Measurements from ENCODE around the gene WNT16.

WNT16 gene

DNA sequence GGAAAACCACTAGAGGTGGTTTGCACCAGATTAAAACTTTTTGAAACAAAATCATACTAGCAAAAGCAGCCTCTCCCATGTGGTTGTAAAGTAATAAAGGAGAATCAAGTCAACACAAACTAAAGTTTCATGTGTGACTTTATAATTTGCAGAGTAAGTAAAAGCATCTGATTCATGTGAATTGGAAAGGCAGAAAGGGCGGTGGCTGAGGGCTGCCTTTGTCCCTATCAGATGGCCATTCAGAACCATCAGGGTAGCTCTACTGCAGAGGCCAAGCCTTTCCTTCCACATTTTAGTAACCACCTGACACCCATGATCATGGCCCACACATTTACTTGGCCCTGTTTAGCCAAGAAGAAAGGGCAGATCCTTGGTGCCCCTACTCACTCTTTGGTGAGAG, 15.7 kb downstream of the WNT16 start:
- no peak for DNase-seq

GRCh38 chr7:121351682-121352081, 22.9 kb downstream of the WNT16 start:
- no peak for DNase-seq

GRCh38 chr7:121352323-121352722, 23.5 kb downstream of the WNT16 start:
- no peak for DNase-seq

- no peak for DNase-seq
These were observed 26.8 kb downstream of the WNT16 start for GRCh38 chr7:121355574-121355973.

- no peak for DNase-seq
These were observed 31.8 kb downstream of the WNT16 start for GRCh38 chr7:121360564-121360963.

- peak; percentile 2 for DNase-seq
These were observed 38.1 kb downstream of the WNT16 start for GRCh38 chr7:121366852-121367431.

- DNase-seq = no peak
These were observed 40.7 kb downstream of the WNT16 start for GRCh38 chr7:121369462-121369861.

DNA sequence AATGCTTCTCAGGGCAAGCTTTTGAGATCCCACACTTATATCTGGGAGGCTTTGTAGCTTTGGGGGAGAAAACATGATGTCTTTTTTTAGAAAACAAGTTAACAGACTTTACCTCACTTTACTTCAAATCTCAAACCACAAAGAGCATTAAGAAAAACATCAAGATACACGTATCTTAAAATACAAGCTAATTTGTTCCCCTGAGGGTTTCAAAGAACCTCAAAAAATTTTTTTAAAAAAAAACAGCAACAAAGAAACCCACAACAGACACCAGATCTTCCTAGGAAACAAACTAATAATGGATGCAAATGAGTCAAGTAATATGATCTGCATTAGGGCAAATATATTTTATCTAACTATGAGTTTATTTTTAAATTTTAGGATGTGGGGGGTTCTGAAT, 42.6 kb downstream of the WNT16 start:
- no peak for DNase-seq

DNA sequence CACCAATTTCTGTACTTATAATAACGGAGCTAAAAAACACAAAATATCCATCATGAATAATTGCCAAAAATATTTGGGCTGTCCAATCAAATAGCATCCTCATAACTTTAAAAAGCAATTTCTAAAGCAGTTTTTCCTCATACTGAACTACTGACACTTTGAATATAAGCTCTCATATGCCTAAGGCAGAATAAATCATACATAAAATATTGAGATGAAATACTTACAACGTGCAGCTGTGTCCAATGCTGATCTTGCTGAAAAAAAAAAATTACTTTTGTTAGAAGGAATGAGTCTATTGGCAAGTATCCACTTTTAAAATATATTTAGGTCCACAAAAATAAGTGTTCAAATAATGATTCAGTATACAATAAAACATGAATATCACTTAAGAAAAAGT, 43.1 kb downstream of the WNT16 start:
- no peak for DNase-seq

DNA sequence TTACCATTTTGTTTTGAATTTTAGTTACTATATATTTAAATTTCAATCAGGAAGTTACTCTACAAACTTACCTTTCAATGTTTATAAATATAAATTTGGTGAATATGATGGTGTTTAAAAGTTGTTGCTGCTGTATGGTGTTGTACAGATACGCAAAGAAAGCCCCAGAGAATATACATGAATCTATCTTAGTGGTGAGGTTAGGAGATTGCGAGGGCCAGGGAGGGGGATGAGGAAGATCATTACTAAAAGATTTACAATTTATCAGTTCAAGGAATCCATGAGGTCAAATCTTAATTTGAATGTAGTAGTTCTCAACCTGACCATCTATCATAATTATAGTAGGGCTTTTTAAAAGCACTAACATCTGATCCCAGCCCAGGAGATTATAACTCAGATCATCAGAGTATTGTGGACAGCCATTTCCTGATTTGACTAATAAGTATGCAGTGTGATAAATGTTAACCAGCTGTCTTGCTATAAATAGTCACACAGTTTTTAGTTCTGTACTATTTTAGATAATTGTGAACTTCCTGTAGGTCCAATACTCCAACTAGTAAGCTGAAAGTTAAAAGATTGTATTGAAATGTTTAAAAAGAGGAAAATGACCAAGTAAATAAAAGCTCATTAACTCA, 43.7 kb downstream of the WNT16 start:
- no peak for DNase-seq

DNA sequence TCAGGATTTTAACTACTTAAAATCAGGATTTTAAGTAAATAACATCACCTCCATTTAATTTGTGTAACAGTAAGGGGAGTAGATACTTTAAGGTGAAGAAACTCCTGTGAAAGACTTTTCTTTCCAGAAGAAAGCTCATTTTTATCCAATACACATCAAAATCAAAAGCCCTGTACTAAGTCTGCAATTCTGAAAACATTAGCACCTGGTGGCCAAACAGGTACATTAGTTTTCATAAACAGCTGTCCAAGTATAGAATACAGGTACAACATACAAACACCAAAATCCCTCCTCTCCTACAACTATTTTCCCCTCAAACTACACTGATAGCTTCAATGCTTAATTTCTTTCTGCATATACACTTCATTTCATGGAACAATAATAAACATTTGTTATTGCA, 44.4 kb downstream of the WNT16 start:
- DNase-seq = no peak

GRCh38 chr7:121376979-121377378, 48.2 kb downstream of the WNT16 start:
- no peak for DNase-seq

DNA sequence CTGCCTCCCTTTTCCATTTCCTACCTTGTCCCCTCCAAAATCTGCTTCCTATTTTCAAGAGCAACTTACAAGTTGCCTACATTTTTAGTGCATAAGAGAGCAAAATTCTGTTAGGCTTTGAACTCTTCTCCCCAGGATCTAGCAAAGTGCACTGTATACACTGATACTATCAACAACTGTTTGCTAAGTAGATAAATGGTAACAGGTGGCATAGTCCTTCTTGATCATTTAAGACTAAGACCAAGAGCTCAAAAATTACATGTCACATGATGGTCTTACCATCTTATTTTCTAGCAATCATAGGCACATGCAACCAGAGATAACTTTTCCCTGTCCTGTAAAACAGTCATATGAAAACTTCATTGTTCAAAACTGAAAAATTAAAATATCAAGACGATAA, 51.1 kb downstream of the WNT16 start:
- no peak for DNase-seq

DNA sequence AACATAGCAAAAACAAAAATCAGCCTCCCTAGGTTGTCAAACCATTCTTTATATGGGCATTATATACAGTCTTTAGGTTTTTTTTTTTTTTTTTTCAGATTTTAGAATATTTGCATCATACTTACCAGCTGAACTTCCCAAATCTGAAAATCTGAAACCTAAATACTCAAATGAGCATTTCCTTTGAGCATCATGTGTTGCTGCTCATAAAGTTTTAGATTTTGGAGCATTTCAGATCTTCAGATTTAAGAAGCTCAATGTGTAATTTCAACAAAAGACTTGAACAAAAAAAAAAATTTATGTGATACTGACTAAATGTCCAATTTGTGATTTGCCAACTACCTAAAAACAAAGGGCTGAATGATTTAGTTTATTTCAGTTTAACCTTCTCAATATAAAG, 53.7 kb downstream of the WNT16 start:
- no peak for DNase-seq

GRCh38 chr7:121383235-121383910, 54.6 kb downstream of the WNT16 start:
- DNase-seq = no peak

DNA sequence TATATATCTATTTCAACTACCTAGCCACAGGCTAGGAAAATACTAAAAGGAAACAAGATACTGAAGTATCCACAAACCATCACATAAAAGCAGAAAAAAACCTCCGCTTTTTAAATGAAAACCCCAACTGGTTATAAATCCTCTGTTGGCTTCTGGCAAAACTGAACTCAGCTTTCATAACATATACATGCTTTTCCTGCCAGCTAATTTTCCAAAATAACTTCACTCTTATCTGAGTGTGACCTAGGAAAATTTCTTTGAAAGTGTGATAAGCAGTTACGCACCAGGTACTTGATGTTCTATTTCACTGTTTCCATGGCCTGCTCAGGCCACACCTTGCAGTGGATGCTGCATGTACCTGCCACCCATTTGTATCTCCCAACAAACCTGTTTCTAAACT, 55.5 kb downstream of the WNT16 start:
- no peak for DNase-seq

DNA sequence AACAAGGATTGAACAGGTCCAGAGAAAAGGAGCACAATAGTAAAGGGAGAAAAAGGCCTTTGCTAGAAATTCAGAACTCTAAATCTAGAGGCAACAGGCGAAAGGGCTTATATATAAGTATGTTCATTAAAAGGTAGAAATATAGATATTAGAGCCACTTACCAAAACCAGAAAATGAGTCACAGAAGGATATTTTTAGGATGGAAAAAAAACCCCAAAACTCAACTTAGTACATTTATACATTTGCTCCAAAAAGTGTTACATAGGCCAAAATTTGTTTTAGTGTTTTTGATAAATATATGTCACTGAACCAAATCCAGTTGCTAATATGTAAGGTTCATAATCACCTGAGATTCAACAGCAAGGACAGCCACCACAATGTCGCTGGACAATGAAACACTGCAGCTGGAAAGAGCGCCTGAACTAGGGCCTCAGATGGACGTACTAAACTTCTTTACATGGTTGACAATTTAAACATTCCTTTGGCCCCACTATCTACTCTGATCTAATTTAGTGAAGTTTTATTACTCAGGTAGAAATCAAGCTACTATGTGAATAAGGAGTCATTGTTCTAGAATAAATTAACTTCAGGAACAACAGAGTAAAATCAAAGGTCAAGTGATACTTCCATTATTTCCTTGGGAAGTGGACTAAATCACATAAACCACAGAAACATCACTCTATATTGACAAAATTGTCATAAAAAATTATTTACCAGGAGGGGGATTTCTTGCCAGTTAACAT, 56.4 kb downstream of the WNT16 start:
- no peak for DNase-seq

DNA sequence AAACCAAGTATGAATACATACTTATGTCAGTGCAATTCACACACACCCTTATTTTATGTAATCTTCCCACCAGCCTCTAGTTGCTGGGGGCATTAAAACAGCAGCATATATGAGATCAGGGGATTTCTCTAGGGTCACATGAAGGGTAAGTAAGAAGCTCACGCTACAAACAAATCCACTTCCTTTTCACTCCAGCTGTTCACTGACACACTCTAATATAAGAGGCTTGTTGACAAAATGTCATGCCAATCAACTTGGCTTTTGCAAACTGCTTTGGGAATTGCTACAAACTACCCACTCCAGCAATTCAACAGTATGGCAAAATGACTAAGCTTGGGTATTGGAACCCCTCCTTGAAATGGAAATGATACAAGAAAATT, 57.0 kb downstream of the WNT16 start:
- DNase-seq = no peak

GRCh38 chr7:121388950-121389349, 60.1 kb downstream of the WNT16 start:
- no peak for DNase-seq

- no peak for DNase-seq
These were observed 61.3 kb downstream of the WNT16 start for GRCh38 chr7:121390109-121390508.

GRCh38 chr7:121390617-121391016, 61.8 kb downstream of the WNT16 start:
- no peak for DNase-seq
